ENCODE measurements around the gene TTI1. TPM values are rescaled to one million over a fixed set of nuclear protein-coding genes. Genes with fewer than 3 reads are reported as not detected.

The TTI1 gene
- total and polyA plus RNA-seq, 2 of the 13 experiments (the other 11 are each of a cell fraction or from before 2014, with no cell fraction given) = 22.9 to 39.8 TPM

GRCh38 chr20:37984018-37984785, 49.1 kb downstream of the TTI1 start (continued):
- TF ChIP-seq ZNF20 (CRISPR knock-in tag; IDR thresholded peaks at IDR 0.05) (no peak), NAIF1 (CRISPR knock-in tag; IDR thresholded peaks at IDR 0.05; ENCODE audit: borderline replicate concordance) (no peak), DBP (CRISPR knock-in tag; IDR thresholded peaks at IDR 0.05; ENCODE audit: not compliant biosample characterization) (no peak), ZNF44 (CRISPR knock-in tag; IDR thresholded peaks at IDR 0.05) (no peak), ZFYVE20 (CRISPR knock-in tag; IDR thresholded peaks at IDR 0.05; ENCODE audit: borderline replicate concordance, low read depth) (no peak), NFKBIZ (CRISPR knock-in tag; IDR thresholded peaks at IDR 0.05) (no peak; the same call in 1 of the 2 replicates), BRCA1 (CRISPR knock-in tag; IDR thresholded peaks at IDR 0.05) (no peak), ZFP90 (CRISPR knock-in tag; IDR thresholded peaks at IDR 0.05; ENCODE audit: borderline replicate concordance) (no peak), MIER3 (CRISPR knock-in tag; IDR thresholded peaks at IDR 0.05; ENCODE audit: borderline replicate concordance) (peak; percentile 26; the same call in 1 of the 2 replicates), SETDB1 (CRISPR knock-in tag; IDR thresholded peaks at IDR 0.05; ENCODE audit: borderline replicate concordance) (no peak), CTCF (CRISPR knock-in tag; IDR thresholded peaks at IDR 0.05) (no peak), HMGA1 (CRISPR knock-in tag; conservative IDR thresholded peaks at IDR 0.05) (no peak), ARNT (IDR thresholded peaks at IDR 0.05) (no peak), ATM (IDR thresholded peaks at IDR 0.05; ENCODE audit: borderline replicate concordance) (no peak), ZNF225 (CRISPR knock-in tag; IDR thresholded peaks at IDR 0.05) (no peak), MXD4 (CRISPR knock-in tag; IDR thresholded peaks at IDR 0.05) (peak; percentile 23; the same call in 1 of the 2 replicates), GZF1 (CRISPR knock-in tag; IDR thresholded peaks at IDR 0.05) (no peak), ASH2L (IDR thresholded peaks at IDR 0.05; ENCODE audit: insufficient read length, low read depth, low read length) (peak; percentile 89), ZNF672 (CRISPR knock-in tag; IDR thresholded peaks at IDR 0.05) (no peak), HMG20B (CRISPR knock-in tag; conservative IDR thresholded peaks at IDR 0.05) (no peak), PLRG1 (conservative IDR thresholded peaks at IDR 0.05) (no peak), JUNB (CRISPR knock-in tag; IDR thresholded peaks at IDR 0.05; ENCODE audit: borderline replicate concordance) (no peak), ZNF776 (CRISPR knock-in tag; IDR thresholded peaks at IDR 0.05) (no peak), POLR2AphosphoS2 (IDR thresholded peaks at IDR 0.05; ENCODE audit: low read depth, low read length) (no peak), TAF15 (IDR thresholded peaks at IDR 0.05; ENCODE audit: low read depth, low read length, poor library complexity, severe bottlenecking) (no peak), NFRKB (IDR thresholded peaks at IDR 0.05) (no peak), EP300 (IDR thresholded peaks at IDR 0.05; ENCODE audit: low read depth in 2 of 2, low read length in 2 of 2) (peak; percentile 68 to 85), EP300 (CRISPR knock-in tag; IDR thresholded peaks at IDR 0.05; ENCODE audit: borderline replicate concordance) (no peak), ZFP82 (CRISPR knock-in tag; IDR thresholded peaks at IDR 0.05; ENCODE audit: borderline replicate concordance) (no peak), ZNF605 (CRISPR knock-in tag; IDR thresholded peaks at IDR 0.05) (peak; percentile 82; the same call in 1 of the 2 replicates), MAFK (conservative IDR thresholded peaks at IDR 0.05 in 1 of 2, IDR thresholded peaks at IDR 0.05 in 1 of 2; ENCODE audit: low read length in 2 of 2) (no peak), ZNF724P (CRISPR knock-in tag; IDR thresholded peaks at IDR 0.05; ENCODE audit: borderline replicate concordance) (no peak)

Data from HepG2 (cell line).